Measurements from ENCODE around the gene TEX53.

The TEX53 gene

GRCh38 chr9:114664181-114664580 is 6.6 kb upstream of the TEX53 start:
- H3K36me3 ChIP-seq (ENCODE audit: control insufficient read depth, low read length): no peaks in the 10 kb centered on the region
- no peaks in the 10 kb centered on the region for H3K9me2 ChIP-seq (replicated peaks; ENCODE audit: control insufficient read depth, low read length)
- H3K27me3 ChIP-seq (ENCODE audit: control insufficient read depth, low read length): peaks cover 24% of the 10 kb centered on the region
- H3K4me3 ChIP-seq (ENCODE audit: low read length): no peak overlapping the region
- H3K9me3 ChIP-seq (ENCODE audit: control insufficient read depth, insufficient read depth, low read length): no peaks in the 10 kb centered on the region
- no peak overlapping the region for H3K4me2 ChIP-seq (ENCODE audit: low read length)
- H3K27ac ChIP-seq (ENCODE audit: low read depth, low read length): no peak overlapping the region
- H3K79me2 ChIP-seq (ENCODE audit: control insufficient read depth, low read length): no peaks in the 10 kb centered on the region
- H3K4me1 ChIP-seq (ENCODE audit: control insufficient read depth, low read length): no peaks in the 10 kb centered on the region
- no peaks in the 10 kb centered on the region for H3F3A ChIP-seq (ENCODE audit: control insufficient read depth, insufficient read depth)
- TF ChIP-seq EZH2phosphoT487 (IDR thresholded peaks at IDR 0.05; ENCODE audit: borderline replicate concordance, low read length): no peak
- TF ChIP-seq, protein P1, sequence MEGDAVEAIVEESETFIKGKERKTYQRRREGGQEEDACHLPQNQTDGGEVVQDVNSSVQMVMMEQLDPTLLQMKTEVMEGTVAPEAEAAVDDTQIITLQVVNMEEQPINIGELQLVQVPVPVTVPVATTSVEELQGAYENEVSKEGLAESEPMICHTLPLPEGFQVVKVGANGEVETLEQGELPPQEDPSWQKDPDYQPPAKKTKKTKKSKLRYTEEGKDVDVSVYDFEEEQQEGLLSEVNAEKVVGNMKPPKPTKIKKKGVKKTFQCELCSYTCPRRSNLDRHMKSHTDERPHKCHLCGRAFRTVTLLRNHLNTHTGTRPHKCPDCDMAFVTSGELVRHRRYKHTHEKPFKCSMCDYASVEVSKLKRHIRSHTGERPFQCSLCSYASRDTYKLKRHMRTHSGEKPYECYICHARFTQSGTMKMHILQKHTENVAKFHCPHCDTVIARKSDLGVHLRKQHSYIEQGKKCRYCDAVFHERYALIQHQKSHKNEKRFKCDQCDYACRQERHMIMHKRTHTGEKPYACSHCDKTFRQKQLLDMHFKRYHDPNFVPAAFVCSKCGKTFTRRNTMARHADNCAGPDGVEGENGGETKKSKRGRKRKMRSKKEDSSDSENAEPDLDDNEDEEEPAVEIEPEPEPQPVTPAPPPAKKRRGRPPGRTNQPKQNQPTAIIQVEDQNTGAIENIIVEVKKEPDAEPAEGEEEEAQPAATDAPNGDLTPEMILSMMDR (IDR thresholded peaks at IDR 0.05; ENCODE audit: low read depth, low read length, poor library complexity, severe bottlenecking): no peak
- H4K20me1 ChIP-seq (ENCODE audit: control insufficient read depth, insufficient read depth, low read depth, low read length): no peaks in the 10 kb centered on the region

- H3K4me1 ChIP-seq (ENCODE audit: control insufficient read depth, low read length): no peaks in the 10 kb centered on the region
- no peaks in the 10 kb centered on the region for H4K20me1 ChIP-seq (ENCODE audit: control insufficient read depth, insufficient read depth, low read depth, low read length)
- no peaks in the 10 kb centered on the region for H3F3A ChIP-seq (ENCODE audit: control insufficient read depth, insufficient read depth)
- TF ChIP-seq, protein P1 (IDR thresholded peaks at IDR 0.05; ENCODE audit: low read depth, low read length, poor library complexity, severe bottlenecking): peak; percentile 83
- no peak for TF ChIP-seq EZH2phosphoT487 (IDR thresholded peaks at IDR 0.05; ENCODE audit: borderline replicate concordance, low read length)
- no peak overlapping the region for H3K4me2 ChIP-seq (ENCODE audit: low read length)
- H3K9me3 ChIP-seq (ENCODE audit: control insufficient read depth, insufficient read depth, low read length): no peaks in the 10 kb centered on the region
- no peaks in the 10 kb centered on the region for H3K79me2 ChIP-seq (ENCODE audit: control insufficient read depth, low read length)
- peaks cover 21% of the 10 kb centered on the region for H3K27me3 ChIP-seq (ENCODE audit: control insufficient read depth, low read length)
- no peaks in the 10 kb centered on the region for H3K9me2 ChIP-seq (replicated peaks; ENCODE audit: control insufficient read depth, low read length)
- H3K27ac ChIP-seq (ENCODE audit: low read depth, low read length): no peak overlapping the region
- no peaks in the 10 kb centered on the region for H3K36me3 ChIP-seq (ENCODE audit: control insufficient read depth, low read length)
- H3K4me3 ChIP-seq (ENCODE audit: low read length): no peak overlapping the region
Observed at GRCh38 chr9:114662081-114662989, 4.7 kb upstream of the TEX53 start.

GRCh38 chr9:114656301-114656700 is 1.3 kb downstream of the TEX53 start:
- Histone ChIP-seq H3F3A (ENCODE audit: control insufficient read depth, insufficient read depth) (no peaks in the 10 kb centered on the region), H3K4me2 (ENCODE audit: low read length) (no peak overlapping the region), H3K36me3 (ENCODE audit: control insufficient read depth, low read length) (no peaks in the 10 kb centered on the region), H3K27ac (ENCODE audit: low read depth, low read length) (no peak overlapping the region), H3K9me3 (ENCODE audit: control insufficient read depth, insufficient read depth, low read length) (no peaks in the 10 kb centered on the region), H3K4me3 (ENCODE audit: low read length) (no peak overlapping the region), H4K20me1 (ENCODE audit: control insufficient read depth, insufficient read depth, low read depth, low read length) (no peaks in the 10 kb centered on the region), H3K9me2 (replicated peaks; ENCODE audit: control insufficient read depth, low read length) (no peaks in the 10 kb centered on the region), H3K27me3 (ENCODE audit: control insufficient read depth, low read length) (peaks cover 3% of the 10 kb centered on the region; the same call in 1 of the 2 replicates), H3K79me2 (ENCODE audit: control insufficient read depth, low read length) (no peaks in the 10 kb centered on the region), H3K4me1 (ENCODE audit: control insufficient read depth, low read length) (peaks cover 23% of the 10 kb centered on the region)
- TF ChIP-seq EZH2phosphoT487 (IDR thresholded peaks at IDR 0.05; ENCODE audit: borderline replicate concordance, low read length): no peak
- TF ChIP-seq, protein P1 (IDR thresholded peaks at IDR 0.05; ENCODE audit: low read depth, low read length, poor library complexity, severe bottlenecking): no peak
